ENCODE measurements around the gene SLC34A1.
"Not testable (repeated sequence)": the region's sequence is repeated elsewhere in the genome, so short reads cannot be mapped to it uniquely, and the experiment has no call there.

SLC34A1 gene

DNA sequence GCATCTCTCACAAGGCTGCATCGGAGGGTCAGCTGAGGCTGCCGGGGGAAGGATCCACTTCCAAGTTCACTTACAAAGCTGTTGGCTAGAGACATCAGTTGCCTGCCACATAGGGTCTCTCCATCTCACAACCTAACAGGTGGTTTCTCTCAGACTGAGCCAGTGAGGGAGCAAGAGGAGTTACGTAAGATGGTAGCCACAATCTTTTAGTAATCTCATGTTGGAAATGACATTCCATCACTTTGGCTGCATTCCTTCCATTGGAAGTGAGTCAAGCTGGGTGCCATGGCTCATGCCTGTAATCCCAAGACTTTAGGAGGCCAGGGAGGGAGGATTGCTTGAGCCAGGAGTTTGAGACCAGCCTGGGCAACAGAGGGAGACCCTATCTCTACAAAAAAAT is 34.8 kb downstream of the SLC34A1 start:
- TF ChIP-seq, protein P1, sequence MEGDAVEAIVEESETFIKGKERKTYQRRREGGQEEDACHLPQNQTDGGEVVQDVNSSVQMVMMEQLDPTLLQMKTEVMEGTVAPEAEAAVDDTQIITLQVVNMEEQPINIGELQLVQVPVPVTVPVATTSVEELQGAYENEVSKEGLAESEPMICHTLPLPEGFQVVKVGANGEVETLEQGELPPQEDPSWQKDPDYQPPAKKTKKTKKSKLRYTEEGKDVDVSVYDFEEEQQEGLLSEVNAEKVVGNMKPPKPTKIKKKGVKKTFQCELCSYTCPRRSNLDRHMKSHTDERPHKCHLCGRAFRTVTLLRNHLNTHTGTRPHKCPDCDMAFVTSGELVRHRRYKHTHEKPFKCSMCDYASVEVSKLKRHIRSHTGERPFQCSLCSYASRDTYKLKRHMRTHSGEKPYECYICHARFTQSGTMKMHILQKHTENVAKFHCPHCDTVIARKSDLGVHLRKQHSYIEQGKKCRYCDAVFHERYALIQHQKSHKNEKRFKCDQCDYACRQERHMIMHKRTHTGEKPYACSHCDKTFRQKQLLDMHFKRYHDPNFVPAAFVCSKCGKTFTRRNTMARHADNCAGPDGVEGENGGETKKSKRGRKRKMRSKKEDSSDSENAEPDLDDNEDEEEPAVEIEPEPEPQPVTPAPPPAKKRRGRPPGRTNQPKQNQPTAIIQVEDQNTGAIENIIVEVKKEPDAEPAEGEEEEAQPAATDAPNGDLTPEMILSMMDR (IDR thresholded peaks at IDR 0.05; ENCODE audit: low read depth, low read length), result no peak
- DNase-seq, result no peak
- Histone ChIP-seq H3K27me3 (ENCODE audit: insufficient read depth, low read depth, severe bottlenecking) (no peaks in the 10 kb centered on the region), H3K4me3 (ENCODE audit: low read depth, low read length) (no peak overlapping the region), H3K9me3 (ENCODE audit: severe bottlenecking) (no peaks in the 10 kb centered on the region), H3K27ac (no peak overlapping the region), H3K36me3 (no peaks in the 10 kb centered on the region)

DNA sequence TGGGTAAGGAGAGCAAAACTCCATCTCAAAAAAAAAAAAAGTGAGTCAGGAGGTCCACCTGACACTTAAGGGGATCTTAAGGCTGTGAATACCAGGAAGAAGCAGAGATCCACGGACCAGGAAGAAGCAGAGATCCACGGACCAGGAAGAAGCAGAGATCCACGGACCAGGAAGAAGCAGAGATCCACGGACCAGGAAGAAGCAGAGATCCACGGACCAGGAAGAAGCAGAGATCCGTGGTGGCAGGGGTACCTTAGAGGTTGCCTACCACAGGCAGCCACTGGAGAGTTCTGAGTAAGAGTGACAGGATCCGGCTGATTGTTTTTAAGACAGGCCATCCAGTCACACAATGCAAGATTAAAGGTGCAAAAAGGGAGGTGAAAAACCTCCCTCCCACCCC is 36.2 kb downstream of the SLC34A1 start:
- H3K27me3 ChIP-seq (ENCODE audit: insufficient read depth, low read depth, severe bottlenecking); H3K36me3 ChIP-seq; H3K27ac ChIP-seq; H3K4me3 ChIP-seq (ENCODE audit: low read depth, low read length); DNase-seq; H3K9me3 ChIP-seq (ENCODE audit: severe bottlenecking): not testable (repeated sequence)

DNA sequence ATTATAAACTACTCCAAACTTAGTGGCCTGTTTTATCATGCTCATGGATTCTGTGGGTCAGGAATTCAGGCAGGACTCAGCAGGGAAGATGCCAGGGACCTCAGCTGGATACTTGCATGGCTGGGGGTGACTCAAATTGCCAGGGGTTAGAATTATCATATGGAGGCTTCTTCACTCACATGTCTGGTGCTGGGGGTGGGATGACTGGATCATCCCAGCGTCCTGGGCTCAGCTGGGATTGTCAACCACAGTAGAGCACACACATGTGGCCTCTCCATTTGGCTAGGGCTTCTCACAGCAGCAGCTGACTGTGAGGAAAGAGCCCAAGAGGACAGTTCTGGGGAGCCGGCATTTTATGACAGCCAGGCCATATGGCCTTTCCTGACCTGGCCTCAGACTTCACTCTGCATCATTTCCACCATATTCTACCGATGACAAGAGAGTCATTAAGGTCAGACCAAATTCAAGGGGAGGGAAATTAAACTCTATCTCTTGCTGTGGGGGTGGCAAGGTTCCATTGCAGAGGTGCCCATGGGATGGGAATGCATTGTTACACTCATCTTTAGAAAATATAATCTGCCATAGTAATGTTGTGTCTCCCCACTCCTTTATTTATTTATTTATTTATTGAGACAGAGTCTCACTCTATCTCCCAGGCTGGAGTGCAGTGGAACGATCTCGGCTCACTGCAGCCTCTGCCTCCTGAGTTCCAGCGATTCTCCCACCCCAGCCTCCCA is 37.0 kb downstream of the SLC34A1 start:
- Histone ChIP-seq H3K9me3 (ENCODE audit: severe bottlenecking) (no peaks in the 10 kb centered on the region), H3K36me3 (no peaks in the 10 kb centered on the region), H3K27ac (no peak overlapping the region), H3K4me3 (ENCODE audit: low read depth, low read length) (no peak overlapping the region), H3K27me3 (ENCODE audit: insufficient read depth, low read depth, severe bottlenecking) (no peaks in the 10 kb centered on the region)
- TF ChIP-seq, protein P1 (IDR thresholded peaks at IDR 0.05; ENCODE audit: low read depth, low read length), result no peak
- DNase-seq, result no peak

DNA sequence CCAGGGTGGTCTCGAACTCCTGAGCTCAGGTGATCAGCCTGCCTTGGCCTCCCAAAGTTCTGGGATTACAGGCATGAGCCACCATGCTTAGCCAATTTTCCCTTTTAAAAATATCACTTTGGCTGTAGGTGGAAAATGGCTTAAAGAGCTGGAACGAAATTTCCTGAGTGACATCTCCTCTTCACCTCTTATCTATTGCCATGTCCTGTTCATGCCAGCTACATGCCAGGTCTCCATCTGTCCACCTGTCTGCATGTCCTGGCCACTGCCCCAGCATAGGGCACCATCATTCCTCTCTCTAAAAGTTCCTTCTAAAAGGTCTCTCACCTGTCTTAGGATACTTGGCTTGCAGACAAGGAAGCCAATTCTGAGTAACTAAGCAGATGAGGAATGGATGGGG is 39.4 kb downstream of the SLC34A1 start:
- no peaks in the 10 kb centered on the region for H3K36me3 ChIP-seq
- TF ChIP-seq, protein P1 (IDR thresholded peaks at IDR 0.05; ENCODE audit: low read depth, low read length), result no peak
- DNase-seq, result no peak
- no peak overlapping the region for H3K4me3 ChIP-seq (ENCODE audit: low read depth, low read length)
- H3K9me3 ChIP-seq (ENCODE audit: severe bottlenecking), result no peaks in the 10 kb centered on the region
- no peaks in the 10 kb centered on the region for H3K27me3 ChIP-seq (ENCODE audit: insufficient read depth, low read depth, severe bottlenecking)
- H3K27ac ChIP-seq, result no peak overlapping the region

DNA sequence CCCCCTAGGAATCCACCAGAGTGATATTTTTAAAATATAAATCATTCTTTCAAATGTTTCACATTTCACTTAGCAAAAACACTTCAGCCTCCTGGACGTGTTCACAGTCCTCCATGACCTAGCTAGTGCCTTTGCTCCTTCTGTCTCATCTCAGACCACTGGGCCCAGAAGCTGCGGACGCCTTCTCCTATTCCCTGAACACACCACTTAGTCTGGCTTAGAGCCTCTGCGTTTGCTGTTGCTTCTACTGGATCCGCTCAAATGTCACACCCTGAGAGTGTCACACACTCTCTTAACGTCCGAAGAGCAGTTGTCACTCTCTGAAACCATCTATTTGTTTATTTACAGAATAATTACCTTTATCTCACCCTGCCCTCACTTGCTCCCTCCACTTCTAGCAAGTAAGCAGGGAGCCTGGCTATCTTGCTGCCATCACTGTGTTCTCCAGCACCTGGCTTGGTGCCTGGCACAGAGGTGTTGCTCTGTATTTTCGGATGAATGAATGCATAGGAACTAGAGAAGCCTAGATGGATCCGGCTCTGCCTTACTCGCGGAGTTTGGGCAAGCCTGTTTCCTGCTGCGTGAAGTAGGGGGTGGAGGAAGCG is 41.1 kb downstream of the SLC34A1 start:
- H3K27ac ChIP-seq, result peak overlapping the region; percentile 83; the same call in 1 of the 2 replicates
- H3K9me3 ChIP-seq (ENCODE audit: severe bottlenecking), result no peaks in the 10 kb centered on the region
- H3K36me3 ChIP-seq, result no peaks in the 10 kb centered on the region
- DNase-seq, result no peak
- H3K4me3 ChIP-seq (ENCODE audit: low read depth, low read length), result peak overlapping the region; percentile 60
- no peaks in the 10 kb centered on the region for H3K27me3 ChIP-seq (ENCODE audit: insufficient read depth, low read depth, severe bottlenecking)
- TF ChIP-seq, protein P1 (IDR thresholded peaks at IDR 0.05; ENCODE audit: low read depth, low read length), result no peak

DNA sequence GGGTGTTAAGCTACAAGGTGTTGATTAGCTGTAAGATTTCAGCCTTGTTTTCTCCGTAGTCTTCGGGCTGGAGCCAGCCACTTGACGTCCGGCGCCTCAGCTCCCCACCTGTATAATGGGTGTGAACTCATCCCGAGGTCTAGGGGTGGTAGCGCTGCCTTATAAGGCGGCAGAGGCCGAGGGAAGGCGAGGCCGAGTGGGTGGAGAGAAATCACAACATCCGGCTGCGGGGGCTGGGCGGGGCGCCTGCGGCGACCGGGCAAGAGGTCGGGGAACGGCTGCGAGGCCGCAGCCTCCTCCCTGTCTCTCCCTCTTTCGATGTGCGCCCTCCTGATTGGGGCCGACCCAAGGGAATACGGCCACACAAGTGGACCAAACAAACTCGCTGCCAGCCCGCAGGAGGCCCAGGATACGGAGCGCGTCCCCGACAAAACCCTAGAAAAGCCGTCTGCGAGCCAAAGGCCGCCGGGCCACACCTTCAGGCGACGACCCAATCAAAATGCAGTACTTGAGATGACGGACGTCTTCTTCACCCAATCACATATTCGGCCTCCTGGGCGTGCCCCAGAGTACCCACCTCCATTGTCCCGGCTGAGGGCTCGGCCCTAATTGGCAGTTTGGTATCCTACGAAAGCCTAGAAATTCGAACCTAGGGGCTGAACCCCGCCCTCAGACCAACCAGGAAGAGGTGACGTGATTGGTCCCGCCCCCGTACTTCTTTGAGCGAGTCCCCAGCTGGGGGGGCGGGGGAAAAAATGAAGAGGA is 41.7 kb downstream of the SLC34A1 start:
- Histone ChIP-seq H3K4me3 (ENCODE audit: low read depth, low read length) (peak overlapping the region; percentile 60), H3K27me3 (ENCODE audit: insufficient read depth, low read depth, severe bottlenecking) (no peaks in the 10 kb centered on the region), H3K27ac (peak overlapping the region; percentile 83), H3K36me3 (no peaks in the 10 kb centered on the region), H3K9me3 (ENCODE audit: severe bottlenecking) (no peaks in the 10 kb centered on the region)
- peak; percentile 98 for DNase-seq
- TF ChIP-seq, protein P1 (IDR thresholded peaks at IDR 0.05; ENCODE audit: low read depth, low read length), result no peak
